Hepatocyte (in vitro differentiated cells): Measurements from ENCODE around the gene OR1F1. TPM values are rescaled to one million over a fixed set of nuclear protein-coding genes. Genes with fewer than 3 reads are reported as not detected.

Experiments used
- DNase-seq: peaks from one replicate; pipeline ENCODE4 v3.0.0-alpha.2; 2016; ENCODE audit warnings: low spot score
- H2AFZ ChIP-seq: fragments of 200-600 bp; sonication (generic); 2 replicates; pipeline ENCODE4 v1.6.0; 2016; ENCODE audit warnings: antibody characterized with exemption, mild to moderate bottlenecking
- H3K27ac ChIP-seq: fragments of 200-600 bp; sonication (generic); 2 replicates; pipeline ENCODE4 v1.5.1; 2016; ENCODE audit warnings: mild to moderate bottlenecking
- H3K27me3 ChIP-seq: fragments of 200-600 bp; sonication (generic); 2 replicates; pipeline ENCODE4 v1.6.1; 2016
- H3K36me3 ChIP-seq: fragments of 200-600 bp; sonication (generic); replicated peaks from 2 replicates; pipeline ENCODE4 v1.5.1; 2016; ENCODE audit warnings: low read depth; ENCODE audit not compliant: insufficient read depth
- H3K4me1 ChIP-seq: fragments of 200-600 bp; sonication (generic); 2 replicates; pipeline ENCODE4 v1.5.1; 2016; ENCODE audit warnings: mild to moderate bottlenecking, moderate library complexity; ENCODE audit not compliant: insufficient read depth
- H3K4me2 ChIP-seq: fragments of 200-600 bp; sonication (generic); 2 replicates; pipeline ENCODE4 v1.6.0; 2016
- H3K4me3 ChIP-seq: fragments of 200-600 bp; sonication (generic); 2 replicates; pipeline ENCODE4 v1.5.1; 2016; ENCODE audit warnings: mild to moderate bottlenecking
- H3K79me2 ChIP-seq: fragments of 200-600 bp; sonication (generic); 2 replicates; pipeline ENCODE4 v1.6.0; 2017; ENCODE audit warnings: mild to moderate bottlenecking
- H3K9me2 ChIP-seq: fragments of 200-600 bp; sonication (generic); replicated peaks from 2 replicates; pipeline ENCODE4 v1.6.0; 2017; ENCODE audit warnings: mild to moderate bottlenecking; ENCODE audit not compliant: insufficient read depth
- H3K9me3 ChIP-seq: fragments of 200-600 bp; sonication (generic); 2 replicates; pipeline ENCODE4 v1.5.1; 2016; ENCODE audit warnings: low read depth, mild to moderate bottlenecking
- H4K20me1 ChIP-seq: fragments of 200-600 bp; sonication (generic); 2 replicates; pipeline ENCODE4 v1.6.0; 2016; ENCODE audit warnings: mild to moderate bottlenecking; ENCODE audit not compliant: insufficient read depth, poor library complexity, severe bottlenecking
- CTCF ChIP-seq: fragments of 200-600 bp; sonication (generic); IDR thresholded peaks from 2 replicates; pipeline ENCODE4 v1.5.1; 2016; ENCODE audit warnings: antibody characterized with exemption, mild to moderate bottlenecking; ENCODE audit not compliant: poor library complexity
- EZH2 ChIP-seq: fragments of 200-600 bp; sonication (generic); IDR thresholded peaks from 2 replicates; pipeline ENCODE4 v1.6.1; 2016; ENCODE audit warnings: antibody characterized with exemption, mild to moderate bottlenecking, borderline replicate concordance
- EZH2phosphoT487 ChIP-seq: fragments of 200-600 bp; sonication (generic); IDR thresholded peaks from one replicate; pipeline ENCODE4 v1.6.1; 2018; ENCODE audit warnings: antibody characterized with exemption, mild to moderate bottlenecking, low read depth, moderate library complexity; ENCODE audit not compliant: unreplicated experiment, severe bottlenecking
- WGBS: methylation state at CpG from one replicate; pipeline ENCODE4 v1.1.6; 2016; ENCODE audit warnings: low lambda C conversion rate; ENCODE audit errors: missing lambda C conversion rate; 5-methylcytosine and 5-hydroxymethylcytosine counted together
- polyA plus RNA-seq: library from polyadenylated mRNA; unstranded; fragments of >200 nt; fragmentation: Nextera tagmentation; extraction: Ambion mirVana; gene quantifications from 2 replicates; pipeline ENCODE4 v1.2.1, GENCODE V29; 2016
- total RNA-seq: library from RNA; depleted of rRNA; stranded (reverse); fragments of >200 nt; gene quantifications from 2 replicates; pipeline ENCODE4 v1.2.3, GENCODE V29; 2014

Gene OR1F1
- total and polyA plus RNA-seq, 2 experiments from 2014 or later = not detected

- no peak overlapping the region for H3K27ac ChIP-seq
- H4K20me1 ChIP-seq = no peaks in the 10 kb centered on the region
- 83% methylated on average over 17 of the region's 35 CpGs for WGBS
- H3K4me2 ChIP-seq = no peak overlapping the region
- no peaks in the 10 kb centered on the region for H3K36me3 ChIP-seq
- H2AFZ ChIP-seq = no peak overlapping the region
- H3K9me3 ChIP-seq = no peaks in the 10 kb centered on the region
- H3K4me3 ChIP-seq = no peak overlapping the region
- H3K27me3 ChIP-seq = no peaks in the 10 kb centered on the region
- H3K79me2 ChIP-seq = no peaks in the 10 kb centered on the region
- H3K4me1 ChIP-seq = no peaks in the 10 kb centered on the region
- TF ChIP-seq CTCF (no peak), EZH2 (no peak), EZH2phosphoT487 (no peak)
- no peak for DNase-seq
- H3K9me2 ChIP-seq = no peaks in the 10 kb centered on the region
Measured at GRCh38 chr16:3254309-3254708, 66.3 kb downstream of the OR1F1 start.

Other genes with a start within 250 kb of the OR1F1 start
- 0.52 and 3.6 TPM in 2 replicates for gene KREMEN2, start 223.9 kb upstream of the OR1F1 start, total RNA-seq
- 4.9 and 5.8 TPM in 2 replicates for gene KREMEN2, start 223.9 kb upstream of the OR1F1 start, polyA plus RNA-seq
- 2.8 and 4.5 TPM in 2 replicates for gene PAQR4, start 218.9 kb upstream of the OR1F1 start, total RNA-seq
- 3.7 and 8.3 TPM in 2 replicates for gene PAQR4, start 218.9 kb upstream of the OR1F1 start, polyA plus RNA-seq
- 5.5 and 7.7 TPM in 2 replicates for gene PKMYT1, start 207.8 kb upstream of the OR1F1 start, total RNA-seq
- gene PKMYT1, start 207.8 kb upstream of the OR1F1 start, polyA plus RNA-seq = 17.1 and 21.0 TPM in 2 replicates
- gene CLDN9, start 175.3 kb upstream of the OR1F1 start, total RNA-seq = 2.0 and 3.5 TPM in 2 replicates
- gene CLDN9, start 175.3 kb upstream of the OR1F1 start, polyA plus RNA-seq = 8.9 and 9.0 TPM in 2 replicates
- 258 and 297 TPM in 2 replicates for gene CLDN6, start 170.0 kb upstream of the OR1F1 start, total RNA-seq
- 568 and 574 TPM in 2 replicates for gene CLDN6, start 170.0 kb upstream of the OR1F1 start, polyA plus RNA-seq
- gene TNFRSF12A, start 167.8 kb upstream of the OR1F1 start, total RNA-seq = 126 and 127 TPM in 2 replicates
- 385 and 452 TPM in 2 replicates for gene TNFRSF12A, start 167.8 kb upstream of the OR1F1 start, polyA plus RNA-seq
- gene HCFC1R1, start 164.3 kb upstream of the OR1F1 start, total RNA-seq = 19.7 and 35.7 TPM in 2 replicates
- 158 and 201 TPM in 2 replicates for gene HCFC1R1, start 164.3 kb upstream of the OR1F1 start, polyA plus RNA-seq
- 35.6 and 41.2 TPM in 2 replicates for gene THOC6, start 164.2 kb upstream of the OR1F1 start, total RNA-seq
- 79.4 and 86.2 TPM in 2 replicates for gene THOC6, start 164.2 kb upstream of the OR1F1 start, polyA plus RNA-seq
- 10.0 and 12.3 TPM in 2 replicates for gene BICDL2, start 151.3 kb upstream of the OR1F1 start, total RNA-seq
- 11.8 and 12.8 TPM in 2 replicates for gene BICDL2, start 151.3 kb upstream of the OR1F1 start, polyA plus RNA-seq
- 0.60 TPM in 1 of 2 replicates, not detected in the other for gene MMP25, start 141.6 kb upstream of the OR1F1 start, total RNA-seq
- gene MMP25, start 141.6 kb upstream of the OR1F1 start, polyA plus RNA-seq = 6.3 and 8.7 TPM in 2 replicates
- gene IL32, start 122.6 kb upstream of the OR1F1 start, total RNA-seq = 82.0 and 110 TPM in 2 replicates
- 124 and 131 TPM in 2 replicates for gene IL32, start 122.6 kb upstream of the OR1F1 start, polyA plus RNA-seq
- gene ZSCAN10, start 88.9 kb upstream of the OR1F1 start, total RNA-seq = not detected in 2 replicates
- not detected in 2 replicates for gene ZSCAN10, start 88.9 kb upstream of the OR1F1 start, polyA plus RNA-seq
- gene ZNF205, start 75.6 kb upstream of the OR1F1 start, total RNA-seq = 10.0 and 12.3 TPM in 2 replicates
- 12.6 and 13.2 TPM in 2 replicates for gene ZNF205, start 75.6 kb upstream of the OR1F1 start, polyA plus RNA-seq
- gene ZNF213, start 53.2 kb upstream of the OR1F1 start, total RNA-seq = 3.4 and 3.8 TPM in 2 replicates
- gene ZNF213, start 53.2 kb upstream of the OR1F1 start, polyA plus RNA-seq = 4.0 and 6.0 TPM in 2 replicates
- gene ZNF200, start 47.0 kb downstream of the OR1F1 start, total RNA-seq = 7.9 and 12.5 TPM in 2 replicates
- 4.6 and 6.0 TPM in 2 replicates for gene ZNF200, start 47.0 kb downstream of the OR1F1 start, polyA plus RNA-seq
- gene MEFV, start 68.4 kb downstream of the OR1F1 start, total RNA-seq = 0.13 TPM in 1 of 2 replicates, not detected in the other
- gene MEFV, start 68.4 kb downstream of the OR1F1 start, polyA plus RNA-seq = 0.55 TPM in 1 of 2 replicates, not detected in the other
- 39.7 and 47.5 TPM in 2 replicates for gene ZNF263, start 95.3 kb downstream of the OR1F1 start, total RNA-seq
- 25.0 and 33.2 TPM in 2 replicates for gene ZNF263, start 95.3 kb downstream of the OR1F1 start, polyA plus RNA-seq
- 6.8 and 9.4 TPM in 2 replicates for gene TIGD7, start 117.2 kb downstream of the OR1F1 start, total RNA-seq
- 5.1 and 9.7 TPM in 2 replicates for gene TIGD7, start 117.2 kb downstream of the OR1F1 start, polyA plus RNA-seq
- gene ZNF75A, start 117.3 kb downstream of the OR1F1 start, total RNA-seq = 21.9 and 25.9 TPM in 2 replicates
- 24.9 and 33.0 TPM in 2 replicates for gene ZNF75A, start 117.3 kb downstream of the OR1F1 start, polyA plus RNA-seq
- gene OR2C1, start 167.7 kb downstream of the OR1F1 start, total RNA-seq = not detected in 2 replicates
- 0.34 TPM in 1 of 2 replicates, not detected in the other for gene OR2C1, start 167.7 kb downstream of the OR1F1 start, polyA plus RNA-seq
- 9.7 and 11.5 TPM in 2 replicates for gene ZSCAN32, start 212.8 kb downstream of the OR1F1 start, total RNA-seq
- 5.3 and 6.5 TPM in 2 replicates for gene ZSCAN32, start 212.8 kb downstream of the OR1F1 start, polyA plus RNA-seq
- 8.0 TPM in 2 replicates for gene ZNF174, start 213.0 kb downstream of the OR1F1 start, total RNA-seq
- gene ZNF174, start 213.0 kb downstream of the OR1F1 start, polyA plus RNA-seq = 12.3 and 13.5 TPM in 2 replicates